GM19455 (cell line): ENCODE data around the gene FKBP6.
"Not testable (repeated sequence)": the region's sequence is repeated elsewhere in the genome, so short reads cannot be mapped to it uniquely, and the experiment has no call there.

Source experiments
- ATAC-seq: cut with Tn5 transposase; IDR thresholded peaks from one replicate; pipeline ENCODE4 v1.9.1; 2021; ENCODE audit not compliant: unreplicated experiment

FKBP6 gene

GRCh38 chr7:73387908-73388414, 60.0 kb downstream of the FKBP6 start:
- no peak for ATAC-seq

GRCh38 chr7:73391396-73391795, 63.4 kb downstream of the FKBP6 start:
- no peak for ATAC-seq

- ATAC-seq, result no peak
Measured at GRCh38 chr7:73394422-73394821, 66.5 kb downstream of the FKBP6 start.

DNA sequence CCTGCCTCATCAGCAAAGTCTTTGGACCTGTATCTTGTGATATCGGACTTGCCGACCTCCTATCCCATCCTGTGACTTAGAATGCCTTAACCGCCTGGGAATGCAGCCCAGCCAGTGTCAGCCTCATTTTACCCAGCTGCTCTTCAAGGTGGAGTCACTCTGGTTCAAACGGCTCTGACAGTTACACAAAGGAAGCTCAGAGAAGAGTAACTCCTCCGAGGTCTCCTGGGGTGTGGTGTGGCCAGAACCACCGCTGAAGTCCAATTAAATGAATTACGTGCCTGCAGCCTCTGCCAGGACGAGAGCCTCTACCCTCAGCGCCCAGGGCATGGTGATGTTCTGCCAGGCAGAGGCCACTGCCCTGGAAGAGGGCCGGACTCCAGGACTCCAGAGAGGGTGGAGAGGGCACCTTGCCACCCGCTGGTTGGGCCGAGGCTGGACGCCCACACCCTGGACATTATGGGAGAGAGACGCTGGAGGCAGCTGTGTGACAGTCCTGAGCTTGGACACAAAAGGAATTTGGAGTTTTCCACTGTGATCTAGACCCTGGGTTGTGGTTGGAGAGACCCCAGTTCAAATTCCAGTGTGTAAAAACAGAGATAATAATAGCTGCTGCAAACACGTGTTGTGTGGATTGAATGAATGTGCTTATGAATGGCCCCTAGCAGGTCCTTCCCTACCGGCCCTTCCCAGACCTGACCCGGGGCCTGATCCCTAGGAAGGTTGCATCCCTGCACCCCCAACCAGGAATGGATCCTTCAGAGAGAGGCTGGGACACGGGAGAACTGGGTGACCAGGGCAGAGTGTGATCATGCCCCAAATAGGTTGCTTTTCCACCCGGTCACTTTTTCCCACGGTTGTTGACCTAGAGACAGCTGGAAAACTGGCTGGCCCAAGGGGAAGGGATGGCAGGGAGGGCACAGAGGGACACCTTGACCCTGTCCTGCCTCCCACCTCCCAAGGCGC, 67.9 kb downstream of the FKBP6 start:
- no peak for ATAC-seq

GRCh38 chr7:73397521-73398281, 69.7 kb downstream of the FKBP6 start:
- ATAC-seq, result no peak

GRCh38 chr7:73399185-73400050, 71.5 kb downstream of the FKBP6 start:
- not testable (repeated sequence) for ATAC-seq

- not testable (repeated sequence) for ATAC-seq
Measured at GRCh38 chr7:73404860-73405259, 76.9 kb downstream of the FKBP6 start.
